ENCODE measurements around the gene CPEB4. TPM values are rescaled to one million over a fixed set of nuclear protein-coding genes. Genes with fewer than 3 reads are reported as not detected.
A peak's percentile ranks its signal among the peaks of the same experiment; 100 is the strongest.

Gene CPEB4
- total and polyA plus RNA-seq, 12 donors: 34.4 to 381 (median 149) TPM

- Histone ChIP-seq H3K27ac (peak overlapping the region in 4 of 5 donors; percentile 60 to 87 (median 82)), H3K36me3 (replicated peaks in 1 of 2) (peaks cover 0 to 12% of the 10 kb centered on the region in 2 donors), H3K4me1 (replicated peaks in 1 of 2) (peaks cover 63 to 99% of the 10 kb centered on the region in 2 donors), H3K27me3 (no peaks in the 10 kb centered on the region), H3K9me3 (replicated peaks in 1 of 3) (no peaks in the 10 kb centered on the region), H3K4me3 (no peak overlapping the region)
- intact Hi-C loops (cut with DNase I): no loop called here
- DNase-seq: no peak
- TF ChIP-seq POLR2A (IDR thresholded peaks at IDR 0.05) (no peak), CTCF (IDR thresholded peaks at IDR 0.05) (no peak)
- WGBS, 4 donors: 63 to 74% (median 63%) methylated on average over 3 of the region's 3 CpGs
Observed at GRCh38 chr5:173920866-173921555, 32.9 kb downstream of the CPEB4 start.

- intact Hi-C loops (cut with DNase I): no loop called here
- TF ChIP-seq POLR2A (IDR thresholded peaks at IDR 0.05): no peak
- no peak for TF ChIP-seq CTCF (IDR thresholded peaks at IDR 0.05)
- H3K36me3 ChIP-seq (replicated peaks in 1 of 2): peaks cover 0 to 12% of the 10 kb centered on the region in 2 donors
- H3K9me3 ChIP-seq (replicated peaks in 1 of 3): no peaks in the 10 kb centered on the region
- peaks cover 73 to 97% of the 10 kb centered on the region in 2 donors for H3K4me1 ChIP-seq (replicated peaks in 1 of 2)
- no peaks in the 10 kb centered on the region for H3K27me3 ChIP-seq
- WGBS, 4 donors: 89 to 99% (median 93%) methylated on average over 2 of the region's 2 CpGs
- DNase-seq: no peak
- no peak overlapping the region for H3K4me3 ChIP-seq
- H3K27ac ChIP-seq: peak overlapping the region; percentile 28 to 85 (median 50)
Observed at GRCh38 chr5:173922527-173922926, 34.4 kb downstream of the CPEB4 start.

GRCh38 chr5:173923218-173924095 is 35.3 kb downstream of the CPEB4 start:
- no peaks in the 10 kb centered on the region for H3K9me3 ChIP-seq (replicated peaks in 1 of 3)
- TF ChIP-seq CTCF (IDR thresholded peaks at IDR 0.05) (no peak), POLR2A (IDR thresholded peaks at IDR 0.05) (peak in 1 of 2 donors; percentile 15)
- intact Hi-C loops (cut with DNase I): no loop called here
- no peak for DNase-seq
- H3K4me3 ChIP-seq: peak overlapping the region in 1 of 4 donors; percentile 15
- no peaks in the 10 kb centered on the region for H3K27me3 ChIP-seq
- peak overlapping the region; percentile 28 to 85 (median 50) for H3K27ac ChIP-seq
- H3K4me1 ChIP-seq (replicated peaks in 1 of 2): peaks cover 66 to 98% of the 10 kb centered on the region in 2 donors
- WGBS, 4 donors: 16 to 24% (median 20%) methylated on average over 3 of the region's 3 CpGs
- peaks cover 0 to 16% of the 10 kb centered on the region in 2 donors for H3K36me3 ChIP-seq (replicated peaks in 1 of 2)

- peak overlapping the region in 1 of 4 donors; percentile 15 for H3K4me3 ChIP-seq
- H3K27me3 ChIP-seq: no peaks in the 10 kb centered on the region
- H3K4me1 ChIP-seq (replicated peaks in 1 of 2): peaks cover 57 to 98% of the 10 kb centered on the region in 2 donors
- intact Hi-C loops (cut with DNase I): no loop called here
- H3K27ac ChIP-seq: peak overlapping the region in 4 of 5 donors; percentile 5 to 85 (median 62)
- no peak for DNase-seq
- TF ChIP-seq POLR2A (IDR thresholded peaks at IDR 0.05) (no peak), CTCF (IDR thresholded peaks at IDR 0.05) (no peak)
- H3K9me3 ChIP-seq (replicated peaks in 1 of 3): no peaks in the 10 kb centered on the region
- peaks cover 0 to 23% of the 10 kb centered on the region in 2 donors for H3K36me3 ChIP-seq (replicated peaks in 1 of 2)
Observed at GRCh38 chr5:173924899-173925298, 36.8 kb downstream of the CPEB4 start.

Measured in adrenal gland (tissue), 12 donors.